Measurements from ENCODE around the gene LASP1NB.

Gene LASP1NB

GRCh38 chr17:38940404-38940803 lies 15.0 kb downstream of the LASP1NB start (continued):
- TF ChIP-seq CHD7 (IDR thresholded peaks at IDR 0.05; ENCODE audit: insufficient replicate concordance, low read length) = no peak
